Fibroblast of peridontal ligament (primary cell): ENCODE data around the gene FKBP10.
A peak's percentile ranks its signal among the peaks of the same experiment; 100 is the strongest.
"Not testable (repeated sequence)": the region's sequence is repeated elsewhere in the genome, so short reads cannot be mapped to it uniquely, and the experiment has no call there.

Experiments
- DNase-seq: peaks from one replicate; pipeline ENCODE4 v3.0.0-alpha.2; 2010; ENCODE audit errors: extremely low read depth

Gene FKBP10, protein sequence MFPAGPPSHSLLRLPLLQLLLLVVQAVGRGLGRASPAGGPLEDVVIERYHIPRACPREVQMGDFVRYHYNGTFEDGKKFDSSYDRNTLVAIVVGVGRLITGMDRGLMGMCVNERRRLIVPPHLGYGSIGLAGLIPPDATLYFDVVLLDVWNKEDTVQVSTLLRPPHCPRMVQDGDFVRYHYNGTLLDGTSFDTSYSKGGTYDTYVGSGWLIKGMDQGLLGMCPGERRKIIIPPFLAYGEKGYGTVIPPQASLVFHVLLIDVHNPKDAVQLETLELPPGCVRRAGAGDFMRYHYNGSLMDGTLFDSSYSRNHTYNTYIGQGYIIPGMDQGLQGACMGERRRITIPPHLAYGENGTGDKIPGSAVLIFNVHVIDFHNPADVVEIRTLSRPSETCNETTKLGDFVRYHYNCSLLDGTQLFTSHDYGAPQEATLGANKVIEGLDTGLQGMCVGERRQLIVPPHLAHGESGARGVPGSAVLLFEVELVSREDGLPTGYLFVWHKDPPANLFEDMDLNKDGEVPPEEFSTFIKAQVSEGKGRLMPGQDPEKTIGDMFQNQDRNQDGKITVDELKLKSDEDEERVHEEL

DNA sequence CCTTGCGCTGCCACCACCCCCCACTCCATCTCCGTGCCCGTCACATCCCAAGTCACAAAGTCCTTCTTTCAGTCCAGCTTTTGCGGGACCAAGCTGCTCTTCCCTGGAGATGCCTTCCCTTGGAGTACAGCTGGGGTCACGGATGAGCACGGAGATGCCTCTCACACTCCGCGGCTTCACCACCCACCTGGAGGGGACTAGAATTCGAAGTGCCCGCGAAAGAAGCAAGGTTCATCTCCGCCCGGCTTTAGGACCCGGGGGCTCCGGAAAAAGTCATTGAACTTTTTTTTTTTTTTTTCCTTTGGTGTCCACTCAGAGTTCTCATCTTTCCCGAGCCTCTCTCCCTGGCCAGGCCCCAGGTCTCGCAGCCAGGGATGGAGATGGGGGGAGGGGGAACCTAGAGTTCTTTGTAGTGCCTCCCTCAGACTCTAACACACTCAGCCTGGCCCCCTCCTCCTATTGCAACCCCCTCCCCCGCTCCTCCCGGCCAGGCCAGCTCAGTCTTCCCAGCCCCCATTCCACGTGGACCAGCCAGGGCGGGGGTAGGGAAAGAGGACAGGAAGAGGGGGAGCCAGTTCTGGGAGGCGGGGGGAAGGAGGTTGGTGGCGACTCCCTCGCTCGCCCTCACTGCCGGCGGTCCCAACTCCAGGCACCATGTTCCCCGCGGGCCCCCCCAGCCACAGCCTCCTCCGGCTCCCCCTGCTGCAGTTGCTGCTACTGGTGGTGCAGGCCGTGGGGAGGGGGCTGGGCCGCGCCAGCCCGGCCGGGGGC, at the start of gene FKBP10:
Gene FKBP10 (plus strand): TSS at position 624 of the 771 bp plus-strand sequence. CDS start 31 bp downstream, at position 655.
- DNase-seq: peak; percentile 86

- DNase-seq: no peak
Observed at GRCh38 chr17:41763327-41763726, 49.5 kb upstream of the FKBP10 start.

- no peak for DNase-seq
Observed at GRCh38 chr17:41766135-41766534, 46.7 kb upstream of the FKBP10 start.

GRCh38 chr17:41767324-41768042, 45.3 kb upstream of the FKBP10 start:
- no peak for DNase-seq

DNA sequence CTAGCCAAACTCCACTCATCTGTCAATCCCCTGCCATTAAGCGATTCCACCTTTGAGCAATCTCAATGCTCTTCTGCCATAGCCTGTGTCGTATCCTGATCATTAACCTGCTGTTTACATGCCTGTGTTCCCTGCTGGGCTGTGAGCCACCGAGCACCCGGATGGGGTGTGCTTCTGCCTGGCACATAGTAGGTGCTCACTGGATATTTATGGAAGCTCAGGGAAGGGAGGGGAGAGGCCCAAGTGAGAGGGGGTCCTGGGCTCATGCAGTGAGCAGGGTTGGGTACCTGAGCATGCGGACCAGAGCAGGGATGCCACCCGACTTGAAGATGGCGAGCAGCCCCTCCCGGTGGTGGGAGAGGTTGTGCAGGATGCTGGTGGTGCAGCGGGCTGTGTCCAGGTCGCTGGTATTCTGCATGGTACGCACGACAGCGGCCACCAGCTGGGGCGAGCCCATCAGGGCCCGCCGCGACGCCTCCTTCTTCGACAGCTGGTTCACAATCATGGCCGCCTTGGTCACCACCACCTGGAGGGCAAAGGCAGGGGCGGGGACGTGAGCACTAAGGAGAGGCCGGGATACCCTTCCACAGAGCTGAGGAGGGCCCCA, 44.0 kb upstream of the FKBP10 start:
- DNase-seq: no peak

DNA sequence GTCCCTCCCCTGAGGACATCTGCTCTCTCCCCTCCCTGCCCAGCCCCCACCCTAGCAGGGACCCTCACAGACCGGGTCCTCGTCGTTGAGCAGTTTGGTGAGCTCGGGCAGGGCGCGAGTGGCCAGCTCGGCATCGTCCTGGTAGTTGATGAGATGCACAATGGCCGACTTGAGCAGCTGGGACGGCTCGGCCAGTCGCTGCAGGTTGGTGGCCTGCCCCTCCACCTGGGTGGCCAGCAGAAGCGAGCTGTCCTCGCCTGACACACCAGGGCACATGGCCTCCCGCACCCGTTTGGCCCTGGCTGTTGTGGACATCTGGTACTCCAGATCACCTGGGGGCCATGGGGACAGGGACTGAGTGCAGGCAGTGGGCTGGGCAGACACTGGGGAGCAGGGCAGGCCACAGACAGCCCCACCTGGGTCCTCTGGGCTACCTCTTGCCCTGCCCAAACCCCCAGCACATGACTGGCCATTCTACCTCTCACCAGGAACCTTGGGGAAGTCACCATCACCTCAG, 43.4 kb upstream of the FKBP10 start:
- DNase-seq: no peak

DNA sequence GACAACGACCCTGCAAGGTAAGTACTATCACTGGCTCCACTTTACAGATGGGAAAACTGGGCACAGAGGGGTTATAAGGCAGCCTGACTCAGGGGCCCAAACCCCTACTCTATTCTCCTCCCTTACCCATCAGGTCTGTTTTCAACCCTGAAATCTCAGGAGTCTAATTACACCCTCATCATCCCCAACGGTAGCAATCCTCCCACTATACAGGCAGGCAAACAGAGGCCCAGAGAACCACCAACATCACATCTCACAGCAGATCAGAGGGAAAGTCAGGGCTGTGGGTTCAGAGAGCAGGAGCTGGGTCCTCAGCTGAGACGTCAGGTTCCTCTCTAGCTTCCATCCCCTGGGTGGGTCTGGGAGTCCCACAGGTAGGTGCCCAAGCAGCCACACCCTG, 42.8 kb upstream of the FKBP10 start:
- DNase-seq: no peak

DNA sequence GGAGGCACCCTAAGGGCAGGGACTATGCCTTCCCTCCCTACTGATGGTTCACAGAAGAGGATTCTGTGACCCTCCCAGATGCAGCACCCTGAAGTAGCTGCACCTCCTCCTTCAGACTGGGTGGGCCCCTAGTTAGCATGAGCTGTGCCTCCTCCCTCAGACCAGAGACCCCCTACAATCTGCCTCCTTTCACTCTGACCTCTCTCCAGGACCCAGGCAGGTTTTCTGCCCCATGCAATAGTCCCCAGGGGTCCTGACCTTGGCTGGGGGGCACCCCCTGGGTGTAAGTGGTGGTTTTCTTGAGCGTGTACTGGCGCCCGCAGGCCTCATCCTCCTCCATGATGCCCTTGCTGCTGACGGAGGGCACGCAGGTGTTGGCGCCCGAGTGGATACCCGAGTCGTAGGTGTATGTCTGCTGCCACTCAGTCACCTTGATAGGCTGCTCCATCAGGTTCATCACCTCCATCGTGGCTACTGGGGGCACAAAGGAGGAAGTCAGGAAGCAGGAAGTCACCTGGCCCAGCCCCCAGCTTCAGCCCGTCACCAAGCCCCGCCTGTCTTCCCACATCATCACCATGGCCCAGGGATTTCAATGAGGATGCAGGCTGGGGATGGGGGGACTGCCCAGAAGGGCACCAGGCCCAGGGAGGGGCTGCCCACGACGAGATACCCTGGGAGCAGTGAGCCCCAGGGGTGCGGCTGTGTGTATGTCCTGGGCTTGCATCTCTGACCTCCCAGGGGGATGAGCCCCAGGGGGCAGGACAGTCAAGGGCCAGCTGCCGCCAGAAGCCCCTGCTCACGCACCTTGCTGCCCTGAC, 41.2 kb upstream of the FKBP10 start:
- no peak for DNase-seq

DNA sequence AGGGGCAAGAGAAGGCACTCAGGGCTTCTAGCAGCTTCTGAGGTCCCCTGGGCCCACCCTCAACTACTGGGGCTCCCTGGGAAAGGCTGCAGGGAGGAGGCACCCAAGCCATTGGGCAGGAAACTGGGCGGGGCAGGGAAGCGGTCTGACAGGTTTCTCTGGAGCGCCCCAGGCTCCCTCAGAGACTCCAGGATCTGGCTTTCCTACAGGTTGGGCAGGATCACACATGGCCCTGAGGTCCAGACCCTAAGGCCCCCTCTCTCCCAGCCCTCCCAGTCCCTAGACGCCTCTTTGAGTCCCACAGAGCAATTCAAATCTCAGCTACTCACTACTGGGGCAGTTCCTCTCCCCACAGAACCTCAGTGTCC, 40.6 kb upstream of the FKBP10 start:
- no peak for DNase-seq

- DNase-seq: no peak
Observed at GRCh38 chr17:41772586-41773189, 40.1 kb upstream of the FKBP10 start.

- peak; percentile 61 for DNase-seq
Observed at GRCh38 chr17:41773190-41773588, 39.6 kb upstream of the FKBP10 start.

DNA sequence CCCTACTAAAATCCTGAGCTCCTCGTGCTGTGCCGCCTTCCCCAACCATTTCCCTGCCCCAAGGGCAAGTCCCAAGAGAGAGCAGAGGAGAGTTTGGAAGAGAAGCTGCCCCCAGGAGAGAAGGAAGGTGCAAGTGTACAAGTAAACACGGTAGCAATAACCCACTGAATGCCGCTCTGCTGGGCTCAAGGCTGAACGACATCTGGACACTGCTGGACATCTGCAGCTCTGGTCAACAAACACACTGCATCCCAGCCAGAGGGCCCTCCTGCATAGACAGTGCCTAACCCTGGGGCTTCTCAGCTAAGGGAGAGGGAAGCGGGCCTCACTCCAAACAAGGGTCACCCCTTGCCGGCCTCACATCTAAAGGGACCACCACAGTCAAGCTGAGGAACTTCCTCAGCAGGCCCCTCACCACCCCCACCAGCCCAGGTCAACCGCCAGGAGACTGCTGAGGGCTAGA, 39.0 kb upstream of the FKBP10 start:
- DNase-seq: no peak

DNA sequence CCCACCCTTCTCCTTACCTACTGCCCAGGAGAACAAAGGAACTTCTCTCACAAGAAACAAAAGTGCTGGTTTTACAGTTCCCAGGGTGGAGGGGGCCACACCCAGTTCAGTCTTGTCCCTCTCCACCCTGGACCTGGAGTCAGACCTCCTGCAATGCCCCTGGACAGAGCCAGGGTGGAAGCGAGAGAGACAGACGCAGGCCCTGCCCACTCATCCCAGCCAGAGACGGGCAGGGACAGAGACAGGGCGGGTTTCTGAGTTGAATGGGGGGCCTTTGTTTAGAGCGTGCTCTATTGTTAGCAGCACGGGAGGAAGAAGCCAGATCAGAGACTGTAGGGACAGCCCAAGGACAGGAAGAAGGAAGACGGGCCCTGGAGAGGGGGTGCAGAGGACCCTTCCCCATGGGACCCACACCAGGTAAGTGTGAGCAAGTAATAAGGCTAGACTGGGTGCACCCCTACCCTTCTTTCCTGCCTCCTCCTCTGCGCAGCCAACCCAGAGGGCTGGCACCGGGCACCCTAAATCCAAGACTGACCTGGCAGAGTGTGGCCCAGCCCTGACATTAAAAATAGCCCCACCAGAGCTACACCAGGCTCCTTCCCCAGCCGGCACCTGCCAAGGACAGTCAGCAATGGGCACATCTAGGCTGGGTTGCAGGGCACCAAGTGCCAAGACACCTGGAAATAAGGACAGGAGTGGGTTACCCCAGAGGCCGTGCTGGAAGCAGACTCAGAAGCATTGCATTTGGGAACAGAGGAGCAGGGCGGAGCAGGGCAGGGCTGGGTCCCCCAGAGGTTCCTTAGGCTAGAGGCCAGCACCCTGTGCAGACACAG, 37.2 kb upstream of the FKBP10 start:
- DNase-seq: no peak

GRCh38 chr17:41776262-41776900, 36.4 kb upstream of the FKBP10 start:
- DNase-seq: not testable (repeated sequence)

GRCh38 chr17:41777157-41777573, 35.6 kb upstream of the FKBP10 start:
- DNase-seq: no peak

DNA sequence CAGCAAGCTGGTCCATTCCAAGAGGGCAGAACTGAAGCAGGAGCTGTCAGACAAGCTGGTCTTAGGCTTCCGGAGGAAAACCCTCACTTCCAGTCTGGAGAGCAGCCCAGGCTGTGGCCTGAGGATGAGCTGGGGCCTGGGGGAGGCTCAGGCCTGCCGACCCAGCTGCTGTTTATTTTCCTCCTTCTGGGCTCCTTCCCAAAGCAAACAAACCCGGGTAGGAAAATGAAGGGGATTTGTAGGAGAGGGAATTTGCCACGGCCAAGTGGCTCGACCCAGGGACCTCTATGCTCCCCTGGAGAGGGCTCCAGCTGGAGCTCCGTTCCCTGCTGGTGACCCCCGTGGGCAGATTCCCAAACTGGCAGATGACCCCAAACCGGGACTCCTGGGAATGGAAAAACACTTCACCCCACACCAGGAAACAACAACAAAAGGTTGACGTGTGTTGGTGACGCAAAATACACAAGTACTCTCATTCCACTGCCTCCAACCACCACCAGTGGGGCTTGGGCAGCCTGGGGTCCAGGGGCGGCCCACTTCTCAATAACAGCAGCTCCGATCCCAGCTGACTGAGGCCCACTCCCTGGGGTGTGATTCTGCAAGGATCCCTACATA, 35.1 kb upstream of the FKBP10 start:
- peak; percentile 94 for DNase-seq

DNA sequence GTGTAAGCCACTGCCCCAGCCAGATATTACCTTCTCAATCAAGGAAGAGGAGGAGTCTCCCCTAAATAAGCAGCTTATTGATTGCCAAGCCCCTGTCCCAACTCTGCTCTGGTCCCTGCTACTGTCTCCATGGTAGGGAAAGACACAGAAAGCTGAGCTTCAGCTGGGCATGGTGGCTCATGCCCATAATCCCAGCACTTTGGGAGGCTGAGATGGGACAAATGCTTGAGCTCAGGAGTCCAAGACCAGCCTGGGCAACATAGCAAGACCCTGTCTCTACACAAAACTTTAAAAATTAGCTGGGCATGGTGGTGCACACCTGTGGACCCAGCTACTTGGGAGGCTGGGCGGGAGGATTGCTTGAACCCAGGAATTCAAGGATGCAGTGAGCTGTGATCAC, 32.9 kb upstream of the FKBP10 start:
- no peak for DNase-seq
